Endothelial cell of umbilical vein (primary cell): ENCODE data around the gene NUMBL. TPM values are rescaled to one million over a fixed set of nuclear protein-coding genes. Genes with fewer than 3 reads are reported as not detected.

Experiments
- BruUV-seq: library from RNA; stranded (reverse); fragments of 400-500 nt; replicated peaks from 2 replicates; lab custom pipeline; 2021; lab: Mats Ljungman, UMichigan
- CTCF ChIA-PET: fragments of 300-600, 350-600 bp; sonication (Branson Sonifier 250); formaldehyde crosslinking; loops from one replicate; lab custom pipeline; 2021; ENCODE audit warnings: antibody characterized with exemption, inconsistent platforms; lab: Charles Lee
- POLR2A ChIA-PET: fragments of 300-600, 350-600 bp; sonication (Branson Sonifier 250); formaldehyde crosslinking; loops from one replicate; lab custom pipeline; 2021; ENCODE audit warnings: antibody characterized with exemption, inconsistent platforms; lab: Charles Lee
- DNase-seq: peaks from one replicate; pipeline ENCODE4 v3.0.0-alpha.2; 2011; ENCODE audit warnings: low read depth, low spot score
- FAIRE-seq: peaks from 2 replicates; lab custom pipeline; 2011; peaks lifted over from hg19 to GRCh38; lab: Jason Lieb, UNC
- H2AFZ ChIP-seq: 2 replicates; pipeline ENCODE4 v1.6.0; 2012; ENCODE audit warnings: low read depth, low read length, control low read depth, inconsistent platforms
- H3K27ac ChIP-seq: 2 replicates; pipeline ENCODE4 v1.5.1; 2011; ENCODE audit warnings: low read depth, mild to moderate bottlenecking, control low read depth, low read length, moderate library complexity; ENCODE audit not compliant: insufficient read depth
- H3K27me3 ChIP-seq, 2 experiments: 2 replicates each; pipeline versions ENCODE4 v1.6.0 to v1.6.1; 2011; ENCODE audit warnings: low read length in 2 of 2, mixed read lengths in 1 of 2; ENCODE audit not compliant: control insufficient read depth in 2 of 2, insufficient read depth in 2 of 2
- H3K36me3 ChIP-seq, 2 experiments: 2 replicates in 1 of 2; 3 replicates in 1 of 2; pipeline ENCODE4 v1.5.1; 2011; ENCODE audit warnings: low read length in 2 of 2, mild to moderate bottlenecking in 1 of 2, moderate library complexity in 1 of 2; ENCODE audit not compliant: control insufficient read depth in 2 of 2, insufficient read depth in 2 of 2; ENCODE audit errors: extremely low read depth in 1 of 2
- H3K4me1 ChIP-seq: 3 replicates; pipeline ENCODE4 v1.5.1; 2011; ENCODE audit warnings: mild to moderate bottlenecking, low read length; ENCODE audit not compliant: control insufficient read depth, insufficient read depth; ENCODE audit errors: extremely low read depth
- H3K4me2 ChIP-seq: 2 replicates; pipeline ENCODE4 v1.6.1; 2011; ENCODE audit warnings: low read length, control low read depth, mixed read lengths; ENCODE audit not compliant: insufficient read depth
- H3K4me3 ChIP-seq, 3 experiments: fragments of 200-600 bp in 1 of 3; sonication (generic), shearing (Covaris generic) in 1 of 3; replicated peaks in 1 of 3; 2 replicates each; pipeline ENCODE4 v1.5.1; 2011 to 2016; ENCODE audit warnings: control low read depth in 3 of 3, low read length in 3 of 3, mild to moderate bottlenecking in 2 of 3, inconsistent platforms in 1 of 3, low read depth in 1 of 3, moderate library complexity in 1 of 3; ENCODE audit not compliant: insufficient read depth in 1 of 3
- H3K79me2 ChIP-seq: 2 replicates; pipeline ENCODE4 v1.6.0; 2012; ENCODE audit warnings: low read length, inconsistent platforms; ENCODE audit not compliant: control insufficient read depth, insufficient read depth
- H3K9ac ChIP-seq: replicated peaks from 2 replicates; pipeline ENCODE3; 2011; ENCODE audit warnings: low read length, control low read depth; ENCODE audit not compliant: insufficient read depth; ENCODE audit errors: extremely low read depth
- H3K9me1 ChIP-seq: replicated peaks from 3 replicates; pipeline ENCODE4 v1.6.0; 2011; ENCODE audit warnings: mild to moderate bottlenecking, low read length; ENCODE audit not compliant: control insufficient read depth, insufficient read depth; ENCODE audit errors: extremely low read depth
- H3K9me3 ChIP-seq: replicated peaks from 2 replicates; pipeline ENCODE4 v1.5.1; 2012; ENCODE audit warnings: low read length, inconsistent platforms; ENCODE audit not compliant: control insufficient read depth, insufficient read depth
- H4K20me1 ChIP-seq: replicated peaks from 2 replicates; pipeline ENCODE3; 2011; ENCODE audit warnings: mild to moderate bottlenecking, low read length; ENCODE audit not compliant: control insufficient read depth, insufficient read depth; ENCODE audit errors: extremely low read depth
- CTCF ChIP-seq, 2 donors: IDR thresholded peaks; 1 replicate in 1 of 2; 2 replicates in 1 of 2; pipeline ENCODE4 v1.5.1; 2011; ENCODE audit warnings: low read length in 2 of 2, mild to moderate bottlenecking in 2 of 2, moderate library complexity in 2 of 2, control low read depth in 1 of 2, inconsistent platforms in 1 of 2, low read depth in 1 of 2; ENCODE audit not compliant: insufficient read depth in 1 of 2; ENCODE audit errors: extremely low read depth in 1 of 2
- EZH2 ChIP-seq: IDR thresholded peaks from 2 replicates; pipeline ENCODE4 v1.6.1; 2012; ENCODE audit warnings: borderline replicate concordance, low read depth, mild to moderate bottlenecking, moderate library complexity, low read length, inconsistent platforms; ENCODE audit not compliant: severe bottlenecking
- FOS ChIP-seq: IDR thresholded peaks from 2 replicates; pipeline ENCODE4 v1.6.1; 2011; ENCODE audit warnings: mild to moderate bottlenecking, low read length, moderate library complexity, borderline replicate concordance; ENCODE audit not compliant: insufficient read depth
- GATA2 ChIP-seq: IDR thresholded peaks from 2 replicates; pipeline ENCODE4 v1.7.0; 2011; ENCODE audit warnings: low read depth, mild to moderate bottlenecking, moderate library complexity, mixed read lengths, low read length; ENCODE audit not compliant: insufficient read length, insufficient read depth
- JUN ChIP-seq: IDR thresholded peaks from 2 replicates; pipeline ENCODE4 v1.6.1; 2011; ENCODE audit warnings: borderline replicate concordance, low read depth; ENCODE audit not compliant: insufficient read length, insufficient read depth
- MAX ChIP-seq: IDR thresholded peaks from 2 replicates; pipeline ENCODE4 v1.6.1; 2011; ENCODE audit not compliant: insufficient read depth, insufficient read length
- MYC ChIP-seq: IDR thresholded peaks from one replicate; pipeline ENCODE4 v1.6.1; 2011; ENCODE audit warnings: mild to moderate bottlenecking, low read depth, low read length
- POLR2A ChIP-seq: IDR thresholded peaks from 2 replicates; pipeline ENCODE4 v1.6.1; 2012; ENCODE audit warnings: low read depth, mild to moderate bottlenecking, control low read depth, low read length
- POLR2AphosphoS5 ChIP-seq: IDR thresholded peaks from 2 replicates; pipeline ENCODE4 v1.6.1; 2012; ENCODE audit warnings: low read depth, mild to moderate bottlenecking, control low read depth, low read length, moderate library complexity; ENCODE audit not compliant: insufficient read depth
- dilution Hi-C: fragments of 300-500 bp; cut with MboI; formaldehyde crosslinking; loops from one replicate; pipeline ENCODE4 v1.15.0; 2019; ENCODE audit warnings: low sequenced_read_pairs; ENCODE audit not compliant: extremely low pct_ligation_motif_present
- intact Hi-C: fragments of 100-400 bp; cut with micrococcal nuclease; formaldehyde crosslinking; loops from one replicate; pipeline ENCODE4 v1.10.0; 2022
- polyA plus RNA-seq, 4 experiments: library from polyadenylated mRNA; depleted of rRNA in 3 of 4; stranded (reverse) in 3 of 4; unstranded in 1 of 4; fragments of >200 nt; gene quantifications; 2 replicates each; pipeline versions ENCODE4 v1.2.1 to v1.2.3, GENCODE V29; 2011 to 2012; ENCODE audit warnings: missing spikeins in 1 of 4
- total RNA-seq: library from RNA; stranded (reverse); gene quantifications from 2 replicates; pipeline ENCODE4 v1.2.3, GENCODE V29; 2021

NUMBL gene
- total and polyA plus RNA-seq, 2 donors (not counting 3 experiments of a cell fraction or from before 2014, with no cell fraction given) = 21.5 to 46.7 TPM

GRCh38 chr19:40630571-40631160, 59.8 kb downstream of the NUMBL start:
- CTCF ChIA-PET = interaction anchor here (0.8 kb wide), 1 partner anchor 27 kb away, joined by 3 read pairs; no protein-coding TSS in a partner anchor
- peaks cover 0 to 4% of the 10 kb centered on the region in 2 experiments for H3K27me3 ChIP-seq
- no peak overlapping the region for H3K4me3 ChIP-seq
- H3K9ac ChIP-seq = no peak overlapping the region
- no peak overlapping the region for H2AFZ ChIP-seq
- H3K9me3 ChIP-seq = no peaks in the 10 kb centered on the region
- dilution Hi-C loops = no loop called here
- no peaks in the 10 kb centered on the region for H3K9me1 ChIP-seq
- DNase-seq = no peak
- no TSS peak for BruUV-seq
- no peak overlapping the region for H3K27ac ChIP-seq
- FAIRE-seq = no peak
- H3K79me2 ChIP-seq = no peaks in the 10 kb centered on the region
- H3K4me1 ChIP-seq = no peaks in the 10 kb centered on the region
- intact Hi-C loops = loop anchor here (10.0 kb wide), 1 partner anchor 486 kb away; no protein-coding TSS in a partner anchor
- H3K4me2 ChIP-seq = no peak overlapping the region
- POLR2A ChIA-PET = no interaction called here
- TF ChIP-seq FOS (no peak), EZH2 (no peak), POLR2A (no peak), CTCF (IDR thresholded peaks at IDR 0.05; ENCODE audit: extremely low read depth in 1 of 2, insufficient read depth in 1 of 2, low read depth in 1 of 2, low read length in 2 of 2) (no peak), JUN (no peak), MYC (no peak), POLR2AphosphoS5 (no peak), GATA2 (no peak), MAX (no peak)
- no peaks in the 10 kb centered on the region for H4K20me1 ChIP-seq
- H3K36me3 ChIP-seq = no peaks in the 10 kb centered on the region
